HG03039 (cell line): Measurements from ENCODE around the gene SYNE1.
"Not testable (repeated sequence)": the region's sequence is repeated elsewhere in the genome, so short reads cannot be mapped to it uniquely, and the experiment has no call there.

Source experiments
- ATAC-seq: cut with Tn5 transposase; IDR thresholded peaks from one replicate; pipeline ENCODE4 v1.9.1; 2021; ENCODE audit warnings: mild to moderate bottlenecking, moderate library complexity; ENCODE audit not compliant: unreplicated experiment

SYNE1 gene

DNA sequence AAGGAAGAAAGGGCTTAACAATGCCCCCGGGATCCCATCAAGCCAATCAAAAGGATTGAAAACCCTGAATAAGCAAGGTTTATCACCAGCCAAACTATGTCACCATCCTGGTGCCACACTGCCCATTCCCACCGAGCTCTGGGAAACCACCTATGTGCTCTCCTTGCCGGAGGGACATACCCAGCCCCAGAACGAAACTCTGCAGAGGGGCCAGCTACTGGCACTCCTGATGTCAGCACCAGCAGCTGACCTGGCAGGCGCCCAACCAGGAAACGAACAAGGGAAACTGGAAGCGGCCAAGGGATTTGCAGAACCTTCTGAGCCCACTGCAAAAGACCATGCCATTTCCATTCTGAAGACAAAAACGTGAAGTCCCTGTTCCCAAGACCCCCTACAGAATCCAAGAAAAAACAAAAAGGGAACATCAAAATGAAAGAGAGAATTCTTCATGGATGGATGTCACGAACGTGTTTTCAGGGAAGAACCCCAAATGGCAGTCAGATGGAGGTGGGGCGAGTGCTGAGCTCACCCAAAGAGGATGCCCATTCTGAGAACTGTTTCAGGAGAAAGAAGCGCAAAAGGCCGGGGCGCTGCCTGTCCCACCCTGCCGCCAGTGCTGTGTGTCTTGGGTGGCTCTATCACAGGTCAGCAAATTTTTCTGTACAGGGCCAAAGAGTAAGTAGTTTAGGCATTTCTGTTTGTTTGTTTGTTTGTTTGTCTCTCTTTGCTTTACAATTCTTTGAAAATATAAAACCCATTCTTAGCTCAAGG is 524.5 kb downstream of the SYNE1 start:
- no peak for ATAC-seq

DNA sequence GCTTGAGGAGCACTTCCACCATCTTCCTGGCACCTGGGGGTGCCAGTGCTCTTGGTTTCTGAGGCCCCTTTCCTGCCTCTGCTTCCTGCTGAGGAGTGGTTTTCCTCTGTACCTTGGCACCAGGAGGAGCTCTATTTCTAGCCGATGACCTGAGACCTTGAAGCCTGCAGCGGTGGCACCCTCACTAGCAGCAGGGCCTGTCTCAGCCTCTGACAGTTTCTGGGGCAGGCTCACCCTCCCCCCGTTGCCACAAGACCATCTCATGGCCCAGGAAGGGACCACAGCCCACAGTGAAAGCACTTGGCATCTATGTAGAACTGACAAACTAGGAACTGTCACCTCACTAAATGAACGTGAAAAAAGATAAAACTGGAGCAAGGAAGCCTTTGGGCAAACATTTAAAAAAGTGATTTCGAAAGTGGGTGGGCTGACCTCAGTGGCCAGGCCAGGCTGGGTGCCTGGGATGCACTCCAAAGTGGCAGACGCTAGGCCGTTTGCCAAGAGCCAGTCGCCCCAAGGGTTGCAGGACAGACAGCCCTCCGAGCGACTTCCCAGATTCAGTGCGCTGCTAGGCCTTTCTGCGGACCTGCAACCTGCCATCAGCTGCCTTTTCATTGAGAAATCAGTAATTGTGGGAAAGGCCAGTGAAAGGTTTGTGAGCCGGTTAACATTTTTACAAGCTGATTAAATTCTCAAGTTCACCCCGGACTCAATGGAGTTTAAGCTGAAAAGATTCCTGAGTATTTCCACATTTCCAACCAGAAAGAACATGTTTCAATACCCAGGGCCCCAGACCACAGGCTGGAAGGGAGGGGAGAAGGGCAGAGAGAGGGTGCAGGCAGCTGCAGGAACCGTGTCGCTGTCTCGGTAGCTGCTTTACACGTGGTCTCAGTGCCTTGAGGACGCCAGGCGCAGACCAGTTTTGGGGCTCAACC is 526.0 kb downstream of the SYNE1 start:
- no peak for ATAC-seq

DNA sequence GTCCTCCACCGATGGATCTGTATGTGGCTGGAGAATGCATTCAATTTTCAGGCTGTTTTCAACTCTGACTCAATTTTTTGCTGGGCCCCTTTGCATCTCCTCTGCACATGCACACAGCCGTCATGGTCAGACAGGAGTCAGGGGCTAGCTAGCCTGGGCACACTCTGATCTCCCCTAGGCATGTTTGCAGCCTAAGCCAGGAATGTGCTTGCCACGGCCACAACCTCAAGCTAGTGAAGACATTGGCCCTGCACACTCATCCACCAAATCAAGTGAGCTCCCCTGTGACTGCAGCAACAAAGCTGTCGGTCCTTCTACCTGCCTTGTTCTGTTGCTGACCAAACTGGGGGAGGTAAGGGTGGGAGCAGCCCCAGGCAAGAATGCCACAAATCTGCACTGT is 529.2 kb downstream of the SYNE1 start:
- no peak for ATAC-seq

DNA sequence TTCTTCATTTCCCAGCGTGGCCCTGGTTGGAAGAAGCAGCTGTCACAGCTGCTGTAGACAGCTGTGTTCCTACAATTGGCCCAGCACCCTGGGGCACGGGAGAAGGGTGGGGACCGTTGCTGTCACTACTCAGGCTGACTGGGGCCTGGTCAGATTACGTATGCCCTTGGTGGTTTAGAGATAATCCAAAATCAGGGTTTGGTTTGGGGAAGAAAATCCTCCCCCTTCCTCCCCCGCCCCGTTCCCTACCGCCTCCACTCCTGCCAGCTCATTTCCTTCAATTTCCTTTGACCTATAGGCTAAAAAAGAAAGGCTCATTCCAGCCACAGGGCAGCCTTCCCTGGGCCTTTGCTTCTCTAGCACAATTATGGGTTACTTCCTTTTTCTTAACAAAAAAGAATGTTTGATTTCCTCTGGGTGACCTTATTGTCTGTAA is 537.0 kb downstream of the SYNE1 start:
- no peak for ATAC-seq

DNA sequence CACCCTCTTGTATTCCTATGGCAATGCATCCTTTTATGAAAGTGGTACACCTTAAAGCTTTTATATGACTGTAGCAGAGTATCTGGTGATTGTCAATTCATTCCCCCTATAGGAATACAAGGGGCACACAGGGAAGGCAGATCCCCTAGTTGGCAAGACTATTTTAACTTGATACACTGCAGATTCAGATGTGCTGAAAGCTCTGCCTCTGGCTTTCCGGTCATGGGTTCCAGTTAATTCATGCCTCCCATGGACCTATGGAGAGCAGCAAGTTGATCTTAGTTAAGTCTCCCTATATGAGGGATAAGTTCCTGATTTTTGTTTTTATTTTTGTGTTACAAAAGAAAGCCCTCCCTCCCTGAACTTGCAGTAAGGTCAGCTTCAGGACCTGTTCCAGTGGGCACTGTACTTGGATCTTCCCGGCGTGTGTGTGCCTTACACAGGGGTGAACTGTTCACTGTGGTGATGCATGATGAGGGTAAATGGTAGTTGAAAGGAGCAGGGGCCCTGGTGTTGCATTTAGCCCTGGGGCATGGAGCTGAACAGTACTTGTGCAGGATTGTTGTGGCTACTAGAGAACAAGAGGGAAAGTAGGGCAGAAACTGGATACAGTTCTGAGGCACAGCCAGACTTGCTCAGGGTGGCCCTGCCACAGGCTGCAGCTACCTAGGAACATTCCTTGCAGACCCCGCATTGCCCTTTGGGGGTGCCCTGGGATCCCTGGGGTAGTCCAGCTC is 537.5 kb downstream of the SYNE1 start:
- no peak for ATAC-seq

DNA sequence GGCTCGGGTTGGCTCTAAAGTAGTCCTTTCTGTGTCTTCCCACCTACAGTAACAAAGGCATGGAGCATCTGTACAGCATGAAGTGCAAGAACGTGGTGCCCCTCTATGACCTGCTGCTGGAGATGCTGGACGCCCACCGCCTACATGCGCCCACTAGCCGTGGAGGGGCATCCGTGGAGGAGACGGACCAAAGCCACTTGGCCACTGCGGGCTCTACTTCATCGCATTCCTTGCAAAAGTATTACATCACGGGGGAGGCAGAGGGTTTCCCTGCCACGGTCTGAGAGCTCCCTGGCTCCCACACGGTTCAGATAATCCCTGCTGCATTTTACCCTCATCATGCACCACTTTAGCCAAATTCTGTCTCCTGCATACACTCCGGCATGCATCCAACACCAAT is 538.5 kb downstream of the SYNE1 start:
- ATAC-seq: no peak

DNA sequence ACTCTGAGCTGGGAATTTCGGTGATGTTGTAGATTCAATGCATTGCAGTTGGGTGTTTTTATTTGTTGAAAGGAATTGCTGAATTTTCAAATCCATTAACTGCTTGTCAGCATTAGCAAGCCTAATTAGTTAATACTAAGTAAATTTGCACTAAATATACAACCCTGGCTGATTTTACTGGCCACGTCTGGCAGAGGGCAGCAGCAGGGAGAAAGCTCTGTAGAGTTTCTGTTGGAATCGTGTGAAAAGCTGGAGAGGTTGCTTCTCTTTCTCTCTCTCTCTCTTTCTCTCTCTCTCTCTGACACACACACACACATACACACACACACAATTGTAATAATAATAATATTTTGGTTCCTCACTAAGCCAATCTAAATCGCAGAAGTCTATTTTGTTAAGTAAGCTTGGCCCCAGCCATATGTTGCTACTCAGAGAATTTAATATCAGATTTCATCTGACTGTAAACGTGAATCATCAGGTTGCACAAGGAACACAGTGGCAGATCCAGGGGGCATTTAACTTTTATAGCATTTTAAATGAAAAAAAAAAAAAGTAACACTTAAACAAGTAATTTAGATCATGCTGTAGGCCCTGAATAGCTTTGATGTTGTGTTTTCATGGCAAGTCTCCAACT is 540.2 kb downstream of the SYNE1 start:
- ATAC-seq: no peak

DNA sequence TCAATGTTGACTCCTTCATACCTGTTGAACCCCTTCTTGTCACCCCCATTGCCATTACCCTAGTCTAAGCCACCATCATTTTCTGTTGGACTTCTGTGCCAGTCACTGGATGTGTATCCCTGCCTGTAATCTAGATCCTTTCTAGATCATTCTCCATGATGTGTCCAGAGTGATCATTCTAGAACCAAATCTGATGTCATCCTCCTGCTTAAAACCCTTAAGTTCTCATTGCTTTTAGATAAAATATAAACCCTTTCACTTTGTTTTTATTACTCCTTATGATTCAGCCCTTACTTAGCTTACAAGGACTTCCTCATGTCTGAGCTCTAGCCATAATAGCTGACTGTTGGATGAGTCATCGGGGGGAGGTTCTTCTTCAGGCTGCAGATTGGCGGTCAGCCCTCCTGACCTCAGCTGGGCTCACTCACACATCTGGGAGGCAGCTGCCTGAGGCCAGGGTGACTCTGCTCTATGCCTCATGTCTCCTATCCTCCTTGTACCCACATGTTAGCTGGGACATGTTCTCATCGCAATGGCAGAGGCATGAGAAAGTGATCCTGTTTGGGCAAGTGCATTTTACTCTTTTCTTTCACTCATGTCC is 542.1 kb downstream of the SYNE1 start:
- ATAC-seq: no peak

DNA sequence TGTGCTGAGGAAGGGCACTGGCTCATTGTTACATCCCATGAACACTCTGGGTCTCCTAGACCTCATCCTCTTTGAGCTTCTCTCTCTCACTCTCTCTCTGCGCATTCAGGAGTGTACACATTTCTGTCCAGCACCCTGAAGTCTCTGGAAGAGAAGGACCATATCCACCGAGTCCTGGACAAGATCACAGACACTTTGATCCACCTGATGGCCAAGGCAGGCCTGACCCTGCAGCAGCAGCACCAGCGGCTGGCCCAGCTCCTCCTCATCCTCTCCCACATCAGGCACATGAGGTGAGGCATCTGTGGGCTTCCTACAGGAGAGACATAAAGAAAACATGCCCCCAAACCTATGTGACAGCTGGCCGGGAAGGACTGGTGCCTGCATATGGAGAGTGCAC is 542.9 kb downstream of the SYNE1 start:
- no peak for ATAC-seq

DNA sequence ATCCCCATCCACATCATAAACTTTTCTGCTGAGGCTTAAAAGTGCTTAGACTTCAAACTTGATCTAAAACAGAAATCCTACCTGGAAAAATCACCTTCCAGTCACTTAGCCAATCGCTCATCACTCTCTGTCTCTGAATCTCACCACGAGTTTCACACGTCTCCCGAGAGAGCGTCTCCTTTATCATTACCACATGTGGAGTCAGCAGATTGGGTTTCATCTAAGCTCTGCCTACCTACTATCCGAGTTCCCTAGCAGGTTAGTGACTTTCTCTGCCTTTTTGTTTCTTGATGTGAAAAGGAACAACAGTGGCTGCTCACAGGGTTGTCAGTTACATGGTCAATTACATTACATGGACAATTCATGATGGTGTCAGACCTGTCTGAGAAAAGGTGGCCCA is 543.5 kb downstream of the SYNE1 start:
- no peak for ATAC-seq

DNA sequence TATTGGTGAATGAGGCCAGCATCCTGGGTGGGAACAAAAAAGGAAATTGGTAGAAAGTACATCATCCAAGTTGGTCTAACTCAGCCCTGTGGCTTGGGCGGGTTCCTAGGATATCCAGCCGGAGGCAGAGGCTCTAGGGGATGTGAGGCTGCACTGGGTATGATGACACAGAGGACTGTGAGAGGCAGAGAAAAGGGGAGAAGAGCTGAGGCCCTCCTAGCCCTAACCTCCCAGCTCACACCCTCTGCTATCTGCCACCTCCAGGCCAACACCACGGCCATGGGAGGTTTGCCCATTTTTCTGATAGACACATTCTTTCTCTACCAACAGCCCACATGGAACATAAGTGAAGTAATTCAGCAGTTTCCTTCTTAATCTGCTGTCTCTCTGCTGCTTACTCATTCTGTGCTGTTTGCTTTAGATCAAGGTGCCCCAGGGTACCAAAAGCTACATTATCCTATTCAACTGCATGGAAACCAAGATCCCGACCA is 545.3 kb downstream of the SYNE1 start:
- ATAC-seq: no peak

DNA sequence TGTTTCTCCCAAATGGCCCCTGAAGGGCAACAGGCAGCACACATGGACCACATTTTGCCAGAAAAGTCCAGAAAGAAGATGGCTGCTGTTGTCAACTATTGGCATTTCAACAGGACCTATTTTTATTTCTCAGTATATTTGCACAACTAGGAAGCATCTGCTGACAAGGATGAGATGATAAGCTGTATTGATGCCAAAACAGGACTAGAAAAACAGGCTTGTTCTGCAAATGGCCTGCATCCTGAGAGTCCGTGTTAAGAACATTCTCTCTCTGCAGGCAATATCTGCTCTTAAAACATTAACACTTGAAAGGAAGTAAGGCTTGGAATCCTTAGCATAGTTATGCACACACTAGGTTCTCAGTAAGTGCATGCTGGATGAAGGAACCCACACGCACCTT is 546.0 kb downstream of the SYNE1 start:
- no peak for ATAC-seq

DNA sequence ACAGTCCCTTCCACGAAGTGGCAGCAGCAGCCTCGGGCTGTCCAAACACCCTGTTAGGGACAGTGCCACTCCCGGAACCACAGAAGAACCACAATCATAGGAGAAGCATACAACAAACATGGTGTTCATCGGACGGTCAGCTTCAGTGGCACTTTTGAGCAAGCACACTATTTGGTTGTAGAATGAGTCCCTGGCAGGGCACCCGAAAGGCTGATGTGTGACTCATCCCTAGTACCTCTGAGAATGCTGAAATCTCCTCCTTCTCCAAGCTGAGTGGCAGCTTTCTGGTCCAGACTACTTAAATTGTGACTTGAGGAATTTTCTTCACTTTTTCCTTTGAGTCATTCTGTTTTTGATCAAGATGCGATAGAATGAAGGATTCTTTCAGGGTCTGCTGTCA is 547.2 kb downstream of the SYNE1 start:
- ATAC-seq: no peak

DNA sequence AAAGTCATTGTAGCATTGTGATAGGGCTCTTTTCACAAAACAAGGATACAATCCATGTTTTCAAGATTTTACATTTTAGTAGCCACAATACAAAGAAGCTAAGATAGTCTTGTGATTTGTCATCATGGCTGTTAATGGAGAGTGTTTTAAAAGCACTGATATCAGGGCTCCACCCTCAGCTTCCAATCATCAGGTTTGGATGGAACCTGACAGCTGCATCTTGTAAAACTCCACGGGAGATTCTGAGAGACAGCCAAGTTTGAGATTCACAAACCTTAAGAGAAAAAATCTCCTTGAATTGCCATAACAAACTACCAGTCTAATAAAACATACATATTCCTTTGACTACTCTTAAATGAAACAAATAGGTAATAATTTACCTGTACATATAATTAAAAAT is 549.5 kb downstream of the SYNE1 start:
- ATAC-seq: no peak

DNA sequence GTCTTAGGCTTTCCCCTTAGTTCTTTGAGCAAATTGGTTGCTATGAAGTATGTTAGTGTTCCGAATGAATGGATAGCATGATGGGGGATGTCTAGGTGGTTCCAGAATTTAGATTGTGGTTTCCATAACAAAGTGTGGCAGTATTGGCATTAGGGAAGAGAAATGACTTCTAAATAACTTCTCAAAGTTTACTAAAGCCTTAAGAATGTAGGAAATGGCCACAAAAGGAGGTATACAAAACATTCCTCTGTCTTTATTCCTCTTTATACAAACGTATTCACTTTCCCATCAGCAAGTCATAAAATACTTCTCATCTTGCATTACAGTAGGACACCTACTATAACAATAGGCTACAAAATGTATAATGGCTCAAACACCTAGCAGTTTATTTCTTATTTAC is 550.1 kb downstream of the SYNE1 start:
- no peak for ATAC-seq

DNA sequence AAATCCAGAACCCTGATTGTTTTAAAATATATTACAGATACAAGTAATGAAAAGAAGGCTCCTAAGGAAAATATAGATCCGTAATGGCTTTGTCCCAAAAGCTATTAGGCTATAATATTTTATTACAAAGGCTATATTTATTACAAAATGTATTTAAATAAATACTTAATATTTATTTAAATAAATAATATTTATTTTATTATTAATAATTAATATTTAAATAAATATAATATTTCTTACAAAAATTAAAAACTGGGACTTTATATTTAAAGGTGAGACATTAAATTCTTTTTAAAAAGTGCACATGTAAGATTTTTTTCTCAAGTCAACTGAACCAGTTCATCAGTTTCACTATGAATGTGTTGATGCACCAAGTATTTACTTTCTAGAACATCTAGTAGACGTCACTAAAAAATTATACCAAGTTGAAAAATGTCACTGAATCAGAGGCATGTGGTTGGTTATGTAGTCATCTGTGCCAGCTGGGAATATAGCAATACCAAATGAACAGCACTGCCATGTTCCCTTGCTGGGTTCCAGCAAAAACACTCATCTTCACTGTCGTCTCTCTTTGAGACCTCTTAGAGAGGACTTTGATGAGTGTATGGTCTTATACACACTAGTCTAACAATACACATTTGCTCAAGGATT is 550.8 kb downstream of the SYNE1 start:
- ATAC-seq: no peak

DNA sequence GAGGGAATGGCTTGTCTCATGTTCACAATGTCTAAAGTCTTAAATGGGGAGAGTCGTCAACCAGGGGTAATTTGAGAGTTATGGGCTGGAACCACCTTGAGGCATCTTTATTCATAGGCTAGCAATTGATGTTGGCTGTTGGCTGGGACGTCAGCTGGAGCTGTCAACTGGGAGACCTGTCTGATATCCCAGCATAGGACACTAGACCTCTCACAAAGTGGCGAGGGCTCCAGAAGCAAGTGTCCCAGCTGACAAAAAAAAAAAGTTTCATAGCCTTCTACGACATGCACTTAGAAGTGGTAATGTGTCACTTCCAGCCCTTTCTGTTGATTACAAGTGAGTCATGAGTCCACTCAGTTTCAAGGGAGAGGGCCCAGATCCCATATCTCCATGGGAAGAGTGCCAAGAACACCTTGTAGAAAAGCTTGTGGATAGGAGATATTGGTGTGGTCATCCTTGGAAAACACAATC is 551.7 kb downstream of the SYNE1 start:
- ATAC-seq: no peak

DNA sequence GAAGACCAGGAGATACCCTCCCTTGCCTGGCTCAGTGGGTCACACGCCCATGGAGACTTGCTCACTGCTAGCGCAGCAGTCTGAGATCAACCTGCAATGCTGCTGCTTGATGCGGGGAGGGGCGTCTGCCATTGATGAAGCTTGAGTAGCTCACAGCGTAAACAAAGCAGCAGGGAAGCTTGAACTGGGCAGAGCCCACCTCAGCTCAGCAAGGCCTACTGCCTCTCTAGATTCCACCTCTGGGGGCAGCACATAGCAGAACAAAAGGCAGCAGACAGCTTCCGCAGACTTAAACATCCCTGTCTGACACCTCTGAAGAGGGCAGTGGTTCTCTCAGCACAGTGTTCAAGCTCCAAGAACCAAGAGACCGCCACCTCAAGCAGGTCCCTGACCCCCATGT is 558.4 kb downstream of the SYNE1 start:
- no peak for ATAC-seq

DNA sequence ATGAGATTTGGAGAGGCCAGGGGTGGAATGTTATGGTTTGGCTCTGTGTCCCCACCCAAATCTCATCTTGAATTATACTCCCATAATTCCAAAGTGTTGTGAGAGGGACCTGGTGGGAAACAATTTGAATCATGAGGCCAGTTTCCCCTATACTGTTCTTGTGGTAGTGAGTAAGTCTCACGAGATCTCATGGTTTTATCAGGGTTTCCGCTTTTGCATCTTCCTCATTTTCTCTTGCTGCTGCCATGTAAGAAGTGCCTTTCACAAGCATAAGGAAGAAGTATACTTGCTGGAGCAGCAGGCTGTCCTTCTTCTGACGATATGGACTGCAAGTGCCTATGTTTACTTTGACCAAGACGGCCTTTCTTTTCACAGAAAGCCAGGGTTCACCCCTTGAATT is 559.2 kb downstream of the SYNE1 start:
- ATAC-seq: no peak

DNA sequence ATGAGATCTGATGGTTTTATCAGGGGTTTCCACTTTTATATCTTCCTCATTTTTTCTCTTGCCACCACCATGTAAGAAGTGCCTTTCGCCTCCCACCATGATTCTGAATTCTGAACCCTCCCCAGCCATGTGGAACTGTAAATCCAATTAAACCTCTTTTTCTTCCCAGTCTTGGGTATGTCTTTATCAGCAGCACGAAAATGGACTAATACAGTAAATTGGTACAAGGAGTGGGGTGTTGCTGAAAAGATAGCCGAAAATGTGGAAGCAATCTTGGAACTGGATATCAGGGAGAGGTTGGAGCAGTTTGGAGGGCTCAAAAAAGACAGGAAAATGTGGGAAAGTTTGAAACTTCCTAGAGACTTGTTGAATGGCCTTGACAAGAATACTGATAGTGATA is 560.9 kb downstream of the SYNE1 start:
- not testable (repeated sequence) for ATAC-seq
